HG03060 (cell line): ENCODE measurements around the gene TSGA10IP.

Experiments
- ATAC-seq: cut with Tn5 transposase; IDR thresholded peaks from one replicate; pipeline ENCODE4 v1.9.1; 2021; ENCODE audit warnings: low read depth, moderate number of reproducible peaks; ENCODE audit not compliant: unreplicated experiment

The TSGA10IP gene

DNA sequence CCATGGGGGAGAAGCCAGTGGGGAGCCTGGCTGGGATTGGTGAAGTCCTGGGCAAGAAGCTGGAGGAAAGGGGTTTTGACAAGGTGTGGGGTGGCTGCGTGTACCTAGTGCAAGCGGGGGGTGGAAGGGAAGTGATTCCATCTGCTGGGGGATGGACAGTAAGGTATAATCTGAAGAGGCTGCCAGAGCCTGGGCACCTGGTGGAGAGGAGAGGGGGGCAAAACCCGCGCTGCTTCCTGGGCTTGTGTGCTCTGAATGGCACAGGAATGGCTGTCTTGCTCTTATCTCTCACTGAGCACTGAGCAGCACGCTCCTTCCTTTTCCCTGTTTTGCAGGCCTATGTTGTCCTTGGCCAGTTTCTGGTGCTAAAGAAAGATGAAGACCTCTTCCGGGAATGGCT lies 58.0 kb downstream of the TSGA10IP start:
- no peak for ATAC-seq

DNA sequence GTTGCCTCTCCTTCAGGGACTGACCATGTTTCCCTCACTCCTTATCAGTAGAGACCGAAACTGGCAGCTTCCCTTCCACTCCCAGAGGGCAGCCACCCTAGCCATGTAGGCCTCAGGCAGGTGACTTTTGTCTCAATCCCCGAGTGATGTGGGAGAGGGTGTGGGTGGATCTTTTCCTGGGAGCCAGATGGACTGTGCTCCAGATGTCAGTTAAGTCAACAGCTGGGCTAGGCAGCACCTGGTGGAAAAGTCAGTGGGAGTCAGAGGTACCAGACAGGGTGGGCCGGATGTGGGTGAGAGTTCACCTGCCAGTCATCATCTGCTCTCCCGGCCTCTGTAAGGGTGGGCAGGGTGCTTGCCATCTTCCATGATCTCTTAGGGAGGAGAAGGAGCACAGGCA lies 58.9 kb downstream of the TSGA10IP start:
- ATAC-seq: no peak

DNA sequence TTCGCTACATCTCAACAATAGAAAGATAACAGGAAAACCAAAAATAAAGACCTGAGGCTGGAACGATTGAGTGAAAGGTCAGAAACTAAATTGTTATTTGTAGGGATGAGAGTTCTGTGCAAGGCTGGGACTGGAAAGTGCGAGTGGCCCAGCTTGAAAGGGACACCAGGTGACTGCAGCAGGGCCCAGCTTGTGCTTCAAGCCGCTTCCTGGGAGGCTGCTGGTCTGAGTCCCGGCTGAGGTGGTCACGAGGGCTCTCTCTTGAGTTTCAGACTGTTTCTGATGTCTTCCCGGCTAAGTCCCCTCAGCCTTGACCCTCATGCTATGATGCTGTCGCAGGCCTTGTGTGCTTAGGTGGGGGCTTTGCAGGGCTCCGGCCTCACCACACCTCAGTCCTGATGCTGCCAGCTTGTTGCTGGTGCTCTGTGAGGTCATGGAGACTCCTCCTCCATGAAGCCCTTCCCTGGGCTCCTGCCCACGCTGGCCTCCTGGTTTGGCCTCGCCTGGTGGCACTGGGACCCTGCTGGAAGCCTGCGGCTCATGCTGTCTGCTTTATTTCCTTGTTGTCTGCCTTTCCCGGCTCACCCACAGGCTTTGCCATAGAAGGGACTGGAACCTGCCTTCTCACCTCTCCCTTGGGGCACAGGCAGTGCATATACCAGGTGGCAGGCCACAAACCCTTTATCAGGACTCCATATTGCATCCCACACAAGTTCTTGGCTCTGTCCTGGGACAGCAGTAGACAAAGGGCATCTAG lies 61.0 kb downstream of the TSGA10IP start:
- ATAC-seq: no peak

DNA sequence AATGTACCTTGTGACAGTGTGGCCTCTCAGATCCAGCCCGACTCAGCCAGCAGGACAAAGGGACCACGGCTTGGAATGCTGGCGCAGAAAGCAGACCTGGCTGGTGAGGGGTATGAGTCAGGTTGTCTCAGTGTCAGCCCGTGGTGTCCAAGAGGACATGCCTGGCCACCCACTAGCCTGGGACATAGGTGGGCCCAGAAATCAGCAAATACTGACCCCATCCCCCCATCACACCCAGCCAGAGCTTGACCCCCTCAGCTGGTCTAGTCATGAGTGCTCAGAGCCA lies 61.6 kb downstream of the TSGA10IP start:
- ATAC-seq: no peak

DNA sequence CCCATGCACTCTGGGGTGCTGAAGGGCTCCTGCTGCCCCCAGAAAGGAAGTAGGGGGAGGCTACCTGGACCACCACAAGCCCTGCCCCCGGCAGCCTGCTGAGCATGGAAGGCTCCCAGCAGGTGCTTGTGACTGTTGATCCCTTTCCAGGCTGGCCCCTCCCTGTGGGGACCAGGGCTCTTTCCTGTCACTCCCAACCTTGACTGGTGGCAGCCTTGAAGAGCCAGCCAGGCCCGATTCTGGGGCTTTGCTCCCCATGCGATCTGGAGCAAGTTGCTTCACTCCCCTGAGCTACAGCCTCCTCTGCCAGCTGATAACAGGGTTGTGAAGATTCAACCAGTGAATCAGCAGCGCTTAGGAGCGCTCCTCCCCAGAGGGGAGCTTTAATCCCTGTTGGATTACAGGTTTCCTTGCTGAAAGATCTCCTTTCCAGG lies 61.9 kb downstream of the TSGA10IP start:
- ATAC-seq: no peak

DNA sequence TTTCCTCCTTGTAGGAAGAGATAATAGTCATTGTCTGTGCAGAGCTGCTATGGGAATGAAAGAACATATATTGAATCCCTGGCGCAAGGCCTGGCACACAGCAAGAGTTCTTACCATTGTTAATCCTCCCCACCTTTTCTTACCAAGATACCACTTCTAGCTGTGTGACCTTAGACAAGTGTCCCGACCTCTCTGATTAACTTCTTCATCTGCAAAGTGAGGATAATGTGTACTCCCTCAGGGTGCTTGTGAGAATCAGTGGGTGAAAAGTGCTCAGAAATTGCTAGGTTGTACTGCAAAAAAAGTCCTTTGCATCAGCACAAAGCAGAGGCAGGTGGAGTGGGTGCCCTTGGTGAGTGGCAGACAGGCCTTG lies 62.8 kb downstream of the TSGA10IP start:
- no peak for ATAC-seq

DNA sequence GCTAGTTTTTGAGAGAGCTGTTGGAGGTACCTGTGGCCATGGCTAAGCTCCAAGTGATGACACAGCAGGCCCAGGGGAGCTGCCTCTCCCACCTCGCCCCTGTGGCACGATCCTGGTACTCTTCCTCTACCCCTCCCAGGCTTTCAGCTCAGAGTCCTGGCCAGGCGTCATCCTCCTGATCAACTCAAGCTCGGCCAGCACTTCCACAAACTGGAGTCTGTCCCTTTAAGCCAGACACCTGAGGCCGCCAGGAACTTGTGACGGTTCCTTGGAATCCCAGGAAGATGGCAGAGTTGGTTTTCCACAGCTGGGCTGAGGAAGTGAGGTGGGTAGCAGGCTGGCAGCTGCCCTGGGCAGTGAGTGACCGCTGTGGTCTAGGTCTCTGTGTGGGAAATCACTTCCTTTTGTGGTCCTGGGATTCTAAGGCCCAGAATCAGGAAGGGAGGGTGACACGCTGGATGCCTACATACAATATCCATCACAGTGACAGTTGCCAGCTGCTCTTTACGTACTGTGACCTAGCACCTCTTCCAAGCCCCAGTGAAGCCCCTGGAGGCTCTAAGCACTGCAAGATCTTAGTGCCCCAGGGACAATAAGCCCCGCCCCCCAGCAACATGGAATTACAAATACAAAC lies 63.3 kb downstream of the TSGA10IP start:
- ATAC-seq: no peak
